ENCODE measurements around the gene CDKAL1.
"Not testable (repeated sequence)": the region's sequence is repeated elsewhere in the genome, so short reads cannot be mapped to it uniquely, and the experiment has no call there.

Gene CDKAL1

DNA sequence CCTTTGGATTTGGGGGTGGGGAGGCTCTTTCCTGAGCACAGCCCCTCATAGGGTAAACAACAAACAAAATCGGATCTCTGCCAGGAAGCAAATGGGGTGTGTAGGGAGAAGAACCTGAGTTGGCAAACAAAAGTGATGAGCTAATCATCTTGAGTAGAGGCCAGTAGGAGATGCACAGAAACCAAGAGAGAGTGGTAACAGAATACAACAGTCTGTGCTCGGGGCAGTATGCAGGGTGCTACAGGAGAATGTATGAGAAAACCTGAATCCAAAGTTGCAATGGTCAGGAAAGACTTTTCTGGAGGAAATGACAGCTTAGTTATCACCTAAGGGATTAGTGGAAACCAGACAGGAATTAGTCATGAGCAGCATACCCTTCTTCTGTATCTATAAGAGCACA, 177.8 kb downstream of the CDKAL1 start:
- no peak for DNase-seq

DNA sequence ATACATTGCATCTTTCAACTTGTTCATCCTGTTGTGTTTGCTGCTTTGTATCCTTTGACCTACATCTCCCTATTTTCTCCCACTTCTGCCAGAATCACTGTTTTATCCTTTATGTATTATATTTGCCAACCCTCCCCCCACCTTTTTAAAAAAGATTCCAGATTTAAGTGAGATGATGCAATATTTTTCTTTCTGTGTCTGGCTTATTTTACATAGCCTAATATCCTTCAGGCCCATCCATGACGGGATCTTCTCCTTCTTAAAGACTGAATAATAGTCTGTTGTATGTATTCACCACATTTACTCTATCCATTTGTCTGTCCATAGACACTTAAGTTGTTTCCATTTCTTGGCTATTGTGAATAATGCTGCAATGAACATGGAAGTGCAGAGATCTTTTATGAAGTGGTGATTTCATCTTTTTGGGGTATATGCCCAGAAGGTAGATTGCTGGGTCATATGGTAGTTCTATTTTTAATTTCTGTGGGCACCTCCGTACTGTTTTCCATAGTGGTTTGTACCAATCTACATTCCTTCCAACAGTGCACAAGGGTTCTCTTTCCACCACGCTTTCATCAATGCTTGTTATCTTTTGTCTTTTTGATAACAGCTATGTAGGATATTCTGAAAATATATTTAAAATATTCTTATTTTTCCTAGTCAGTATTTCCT, 181.0 kb downstream of the CDKAL1 start:
- DNase-seq = no peak

DNA sequence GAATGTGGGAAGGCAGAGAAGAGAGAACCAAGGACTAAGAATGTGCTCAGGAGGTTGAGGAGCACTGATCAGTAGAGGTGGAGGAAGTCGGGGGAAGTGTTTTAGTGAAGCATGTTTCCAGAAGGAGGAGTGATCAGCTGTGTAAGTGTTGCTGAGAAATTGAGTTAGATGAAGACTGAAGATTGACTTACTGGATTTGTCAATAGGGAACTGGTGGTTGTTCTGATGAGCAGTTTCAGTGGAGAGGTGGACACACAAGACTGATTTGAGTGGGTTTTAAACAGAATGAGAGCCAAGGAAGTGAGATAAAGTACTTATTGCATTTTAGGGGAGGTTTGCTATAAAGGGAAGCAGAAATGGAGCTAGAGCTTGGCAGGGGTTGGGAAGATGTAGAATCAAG, 182.6 kb downstream of the CDKAL1 start:
- DNase-seq = no peak

DNA sequence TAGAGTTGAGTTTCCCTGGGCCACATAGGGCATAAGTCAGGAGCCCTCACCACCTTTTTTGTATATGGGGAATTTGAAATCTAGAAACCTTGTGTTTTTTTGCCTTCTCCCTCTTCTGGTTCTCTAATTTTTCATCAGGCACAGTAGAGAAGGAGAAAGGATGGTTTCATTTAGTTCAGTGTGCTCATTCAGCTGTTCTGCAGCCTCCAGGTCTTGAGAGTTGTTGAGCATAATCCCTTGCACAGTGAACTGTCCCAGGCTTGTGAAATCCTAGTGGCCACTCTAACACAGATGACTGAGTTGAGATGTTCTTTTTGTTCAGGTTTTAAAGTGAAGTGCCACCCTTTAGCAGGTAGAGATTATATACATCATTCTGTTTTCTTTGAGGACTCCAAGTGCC, 183.5 kb downstream of the CDKAL1 start:
- no peak for DNase-seq

DNA sequence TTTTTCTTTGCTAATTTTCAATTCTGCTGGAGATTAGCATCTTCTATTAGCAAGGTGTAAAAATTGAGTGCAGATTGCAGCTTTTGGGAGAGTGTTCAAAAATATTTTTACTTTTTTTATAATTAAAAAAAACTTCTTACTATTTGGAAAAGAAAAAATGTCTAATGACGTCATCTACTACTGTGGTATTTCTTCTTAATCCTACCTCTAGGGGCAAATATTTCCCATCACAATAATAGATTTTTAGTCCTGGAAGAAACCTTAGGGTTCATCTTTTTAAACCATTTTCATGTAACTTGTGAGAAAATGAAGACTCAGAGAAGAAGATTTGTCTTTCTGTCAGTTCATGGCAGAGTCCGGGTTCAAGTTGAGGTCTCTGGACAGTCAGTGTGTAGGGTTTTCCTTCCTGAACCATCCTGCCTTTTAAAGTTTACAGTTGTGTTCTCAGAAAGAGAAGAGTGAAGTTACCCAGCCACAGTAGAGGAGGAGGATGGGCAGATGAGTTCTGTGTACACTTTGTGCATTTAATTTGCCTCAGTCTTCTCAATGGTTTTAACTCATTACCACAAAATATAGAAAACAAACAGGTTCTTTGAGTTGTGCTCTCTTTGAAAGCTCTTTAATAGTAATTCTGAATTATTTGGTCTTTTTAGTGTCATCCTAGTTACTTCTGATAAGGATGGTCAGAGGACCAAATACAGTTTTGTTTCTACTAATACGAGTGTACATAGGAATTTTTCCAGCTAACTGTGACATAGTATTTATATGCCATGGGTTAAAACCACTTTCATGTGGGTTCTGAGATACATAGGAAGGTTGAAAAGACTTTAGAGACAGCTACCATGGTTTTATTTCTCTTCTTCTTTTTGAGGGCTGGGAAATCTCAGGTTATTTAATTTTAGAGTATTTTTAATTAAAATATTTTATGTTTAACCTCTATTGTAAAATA, 184.7 kb downstream of the CDKAL1 start:
- DNase-seq = no peak

DNA sequence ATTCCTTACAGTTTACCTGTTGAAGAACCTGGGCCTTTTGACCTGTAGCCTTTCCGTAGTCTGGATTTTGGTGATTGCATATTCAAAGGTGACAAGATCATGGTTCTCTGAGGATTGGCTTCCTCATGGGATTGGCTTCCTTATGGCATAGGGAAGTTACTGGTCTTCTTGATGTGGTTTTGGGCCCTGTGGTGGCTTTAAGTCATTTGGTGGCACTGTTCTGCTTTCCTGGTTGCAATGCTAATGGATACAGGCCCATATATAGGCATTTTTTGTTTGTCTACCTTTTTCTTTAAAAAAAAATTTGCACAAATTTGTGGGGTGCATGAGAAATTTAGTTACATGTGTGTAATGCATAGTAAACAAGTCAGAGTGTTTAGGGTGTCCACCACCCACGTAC, 185.7 kb downstream of the CDKAL1 start:
- no peak for DNase-seq

DNA sequence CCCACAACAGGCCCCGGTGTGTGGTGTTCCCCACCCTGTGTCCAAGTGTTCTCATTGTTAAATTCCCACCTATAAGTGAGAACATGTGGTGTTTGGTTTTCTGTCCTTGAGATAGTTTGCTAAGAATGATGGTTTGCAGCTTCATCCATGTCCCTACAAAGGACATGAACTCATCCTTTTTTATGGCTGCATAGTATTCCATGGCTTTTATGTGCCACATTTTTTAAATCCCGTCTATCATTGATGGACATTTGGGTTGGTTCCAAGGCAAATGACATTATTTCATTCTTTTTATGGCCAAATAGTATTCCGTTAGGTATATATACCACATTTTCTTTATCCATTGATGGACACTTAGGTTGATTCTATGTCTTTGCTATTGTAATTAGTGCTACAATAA, 186.9 kb downstream of the CDKAL1 start:
- DNase-seq = not testable (repeated sequence)

DNA sequence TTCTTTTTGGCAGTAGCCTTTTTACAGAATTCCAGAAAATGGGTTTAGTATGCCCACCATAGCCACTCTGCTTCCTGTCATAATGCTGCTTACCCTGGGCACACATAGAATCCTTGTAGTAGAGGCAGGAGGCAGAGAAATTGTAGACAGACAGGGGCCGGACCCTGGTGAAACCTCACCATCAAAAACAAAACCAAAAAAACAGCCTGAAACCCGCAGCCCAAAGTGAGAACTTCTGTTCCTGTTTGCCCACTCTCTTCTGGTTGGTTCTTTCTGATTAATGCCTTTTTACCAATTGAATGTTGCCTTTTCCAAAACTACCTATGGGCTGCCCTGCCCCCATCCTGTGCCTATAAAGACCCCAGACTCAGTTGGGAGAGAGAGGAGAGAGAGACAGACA, 188.2 kb downstream of the CDKAL1 start:
- no peak for DNase-seq

DNA sequence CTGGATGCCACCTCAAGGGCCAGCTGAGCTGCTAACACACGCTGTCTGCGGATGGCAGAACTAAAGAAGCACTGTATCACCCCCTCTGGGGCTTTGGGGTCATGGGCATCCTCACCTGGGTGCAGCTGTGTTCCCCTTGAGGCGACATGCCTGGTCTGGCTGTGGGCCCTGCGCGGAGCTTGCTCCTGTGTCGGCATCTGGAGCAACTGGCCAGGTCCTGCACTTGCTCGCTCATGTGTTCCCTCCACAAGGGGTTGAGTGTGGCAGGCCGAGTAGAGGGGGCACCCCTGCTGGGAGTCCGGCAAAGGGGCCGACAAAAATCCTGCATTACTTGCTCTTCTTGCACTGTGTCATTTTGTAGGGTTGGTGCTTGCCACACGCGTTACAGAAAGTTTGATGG, 189.0 kb downstream of the CDKAL1 start:
- no peak for DNase-seq

DNA sequence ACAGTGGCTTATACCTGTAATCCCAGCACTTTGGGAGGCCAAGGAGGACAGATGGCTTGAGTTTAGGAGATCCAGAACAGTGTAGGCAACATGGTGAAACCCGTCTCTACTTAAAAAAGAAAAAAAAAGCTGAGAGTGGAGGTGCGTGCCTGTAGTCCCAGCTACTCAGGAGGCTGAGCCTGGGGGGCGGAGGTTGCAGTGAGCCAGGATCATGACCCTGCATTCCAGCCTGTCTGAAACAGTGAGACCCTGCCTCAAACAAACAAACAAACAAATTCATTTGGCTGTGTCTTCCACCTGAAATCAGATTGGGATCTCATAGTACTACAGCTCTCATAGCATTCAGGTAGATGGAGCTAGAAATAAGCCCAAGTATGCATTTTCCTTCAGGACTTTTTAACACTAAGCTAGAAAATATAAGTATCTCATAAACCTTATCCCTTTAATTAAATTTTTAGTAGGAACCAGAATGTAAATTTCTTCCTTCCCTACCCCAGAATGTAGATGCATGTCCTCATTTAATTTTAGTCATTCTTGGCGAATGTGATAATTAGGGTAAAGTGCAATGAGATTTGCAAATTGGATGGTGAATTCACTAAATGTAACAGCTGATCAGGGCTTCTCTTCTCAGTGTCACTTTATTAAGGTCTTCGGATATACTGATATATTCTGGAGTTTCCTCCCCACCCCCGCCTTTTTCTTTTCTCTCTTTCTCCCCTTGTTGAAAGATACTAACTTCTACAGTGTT, 190.4 kb downstream of the CDKAL1 start:
- no peak for DNase-seq

DNA sequence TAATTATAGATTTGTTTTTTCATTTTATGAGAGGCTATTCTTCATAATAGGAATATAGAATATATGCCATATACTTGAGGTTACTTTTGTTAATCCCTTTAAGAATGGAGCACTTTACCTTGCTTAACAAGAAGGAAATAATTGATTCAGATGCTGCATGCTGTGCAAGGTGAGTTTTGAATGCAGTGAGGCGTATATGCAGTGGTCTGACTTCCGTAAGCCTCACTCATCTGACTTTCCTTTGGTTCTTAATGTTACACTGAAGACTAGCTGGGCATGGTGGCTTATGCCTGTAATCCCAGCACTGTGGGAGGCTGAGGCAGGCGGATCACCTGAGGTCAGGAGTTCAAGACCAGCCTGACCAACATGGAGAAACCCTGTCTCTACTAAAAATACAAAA, 191.0 kb downstream of the CDKAL1 start:
- not testable (repeated sequence) for DNase-seq

DNA sequence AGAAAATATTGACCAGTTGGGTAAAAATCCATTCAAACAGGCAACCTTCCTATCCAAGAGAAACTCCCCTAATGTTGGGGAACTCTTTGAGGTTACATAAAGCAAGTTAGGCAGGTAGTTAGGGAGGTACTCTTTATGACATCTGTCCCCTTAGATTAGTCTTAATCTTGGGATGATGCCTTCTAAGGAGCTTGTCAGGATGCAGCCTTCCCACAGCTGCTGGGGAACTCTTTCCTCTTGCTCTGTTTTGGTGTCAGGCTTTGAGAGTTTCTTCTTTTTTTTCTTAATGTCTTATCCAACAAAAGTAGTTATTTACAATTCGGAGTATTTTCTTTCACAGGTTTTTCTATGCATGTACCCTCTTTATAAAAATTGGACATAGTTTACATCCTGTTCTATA, 194.8 kb downstream of the CDKAL1 start:
- no peak for DNase-seq

DNA sequence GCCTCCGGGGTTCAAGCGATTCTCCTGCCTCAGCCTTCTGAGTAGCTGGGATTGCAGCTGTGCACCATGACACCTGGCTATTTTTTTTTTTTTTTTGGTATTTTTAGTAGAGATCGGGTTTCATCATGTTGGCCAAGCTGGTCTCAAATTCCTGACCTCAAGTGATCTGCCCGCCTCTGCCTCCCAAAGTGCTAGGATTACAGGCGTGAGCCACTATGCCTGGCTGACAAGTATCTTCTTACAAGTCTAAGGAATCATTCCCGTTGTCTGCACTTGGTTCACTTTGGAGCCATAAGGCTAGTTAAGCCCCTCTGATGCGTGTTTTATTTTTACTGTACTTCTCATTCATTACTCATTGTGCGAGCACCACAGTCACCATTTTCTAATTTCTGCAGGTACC, 198.1 kb downstream of the CDKAL1 start:
- not testable (repeated sequence) for DNase-seq

DNA sequence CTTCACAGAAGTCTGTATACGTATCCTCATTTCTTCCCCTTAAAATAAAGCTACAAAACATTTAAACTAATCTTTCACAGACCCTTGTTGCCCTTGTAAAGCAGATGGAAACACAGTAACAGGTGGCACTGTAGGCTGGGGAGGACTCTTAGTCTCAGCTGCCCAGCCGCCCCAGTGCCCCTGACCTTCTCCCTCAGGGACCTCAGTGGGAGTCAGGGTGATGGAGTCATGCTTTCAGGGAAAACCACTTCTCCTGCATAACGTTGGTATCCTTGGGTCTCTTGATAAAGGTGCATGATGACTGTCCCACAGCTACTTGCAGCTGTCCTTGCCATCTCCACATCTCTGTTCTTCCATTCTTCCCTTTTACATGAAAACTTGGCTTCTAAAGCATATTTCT, 198.6 kb downstream of the CDKAL1 start:
- no peak for DNase-seq

DNA sequence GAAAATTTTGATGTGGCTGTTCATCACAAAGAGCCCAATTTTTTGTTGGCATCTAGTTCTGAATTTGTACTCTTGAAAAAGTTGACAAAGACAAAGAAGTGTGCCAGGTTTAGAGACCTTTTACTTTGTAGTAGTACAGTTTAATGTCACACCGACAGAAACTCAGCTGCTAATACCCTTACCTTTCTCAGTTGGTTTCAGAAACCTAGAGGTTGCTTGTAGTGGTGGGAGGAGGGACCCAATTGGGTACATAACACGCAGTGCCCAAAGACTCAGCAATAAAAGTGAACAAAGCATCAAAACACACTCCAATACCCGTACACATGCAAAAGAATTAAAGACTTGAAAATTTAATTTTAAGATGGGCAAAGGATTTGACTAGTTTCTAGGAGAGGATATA, 203.7 kb downstream of the CDKAL1 start:
- DNase-seq = no peak

DNA sequence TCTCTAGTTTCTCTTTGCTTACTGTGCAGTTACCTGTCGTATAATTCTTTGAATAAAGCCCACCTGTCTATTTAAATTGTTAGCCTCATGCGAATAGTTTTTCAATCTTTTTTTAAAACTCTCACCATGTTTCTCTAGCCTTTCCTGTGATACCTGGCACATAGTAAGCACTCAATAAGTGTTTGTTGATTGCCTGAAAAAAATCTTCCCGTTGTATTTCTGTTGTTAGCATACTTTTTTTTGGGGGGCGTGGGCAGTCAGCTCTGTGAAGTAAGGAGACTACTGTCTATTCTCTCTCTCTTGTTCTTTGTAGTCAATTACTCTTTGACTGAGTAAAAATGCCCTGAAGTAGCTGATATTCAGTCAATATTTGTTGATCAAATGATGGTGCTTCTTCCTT, 205.8 kb downstream of the CDKAL1 start:
- DNase-seq = no peak

DNA sequence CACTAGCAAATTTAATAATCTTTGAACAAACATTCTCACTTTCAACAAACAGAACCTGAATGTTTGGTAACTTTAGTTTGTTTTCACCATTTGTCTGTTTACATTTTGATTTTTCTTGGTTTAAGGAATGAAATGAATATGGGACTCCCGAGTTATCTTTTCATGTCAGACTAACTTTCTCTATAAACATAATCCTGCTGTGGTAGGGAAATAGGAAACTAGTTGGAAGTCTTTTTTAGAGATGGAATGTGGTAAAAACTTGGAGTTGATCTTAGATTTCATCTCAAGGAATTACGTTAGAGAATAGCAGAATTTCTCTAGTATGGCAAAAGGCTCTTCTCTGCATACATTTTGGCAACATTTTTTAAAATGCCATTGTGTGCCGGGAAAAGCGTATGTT, 206.5 kb downstream of the CDKAL1 start:
- no peak for DNase-seq

DNA sequence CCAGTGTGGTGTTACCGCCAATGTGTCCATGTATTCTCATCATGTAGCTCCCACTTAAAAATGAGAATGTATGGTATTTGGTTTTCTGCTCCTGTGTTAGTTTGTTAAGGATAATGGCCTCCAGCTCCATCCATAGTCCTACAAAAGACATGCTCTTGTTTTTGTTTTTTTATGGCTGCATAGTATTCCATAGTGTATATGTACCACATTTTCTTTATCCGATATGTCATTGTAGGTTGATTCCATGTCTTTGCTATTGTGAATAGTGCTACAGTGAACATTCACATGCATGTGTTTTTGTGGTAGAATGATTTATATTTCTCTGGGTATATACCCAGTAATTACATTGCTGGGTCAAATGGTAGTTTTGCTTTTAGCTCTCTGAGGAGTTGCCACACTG, 207.2 kb downstream of the CDKAL1 start:
- DNase-seq = no peak

DNA sequence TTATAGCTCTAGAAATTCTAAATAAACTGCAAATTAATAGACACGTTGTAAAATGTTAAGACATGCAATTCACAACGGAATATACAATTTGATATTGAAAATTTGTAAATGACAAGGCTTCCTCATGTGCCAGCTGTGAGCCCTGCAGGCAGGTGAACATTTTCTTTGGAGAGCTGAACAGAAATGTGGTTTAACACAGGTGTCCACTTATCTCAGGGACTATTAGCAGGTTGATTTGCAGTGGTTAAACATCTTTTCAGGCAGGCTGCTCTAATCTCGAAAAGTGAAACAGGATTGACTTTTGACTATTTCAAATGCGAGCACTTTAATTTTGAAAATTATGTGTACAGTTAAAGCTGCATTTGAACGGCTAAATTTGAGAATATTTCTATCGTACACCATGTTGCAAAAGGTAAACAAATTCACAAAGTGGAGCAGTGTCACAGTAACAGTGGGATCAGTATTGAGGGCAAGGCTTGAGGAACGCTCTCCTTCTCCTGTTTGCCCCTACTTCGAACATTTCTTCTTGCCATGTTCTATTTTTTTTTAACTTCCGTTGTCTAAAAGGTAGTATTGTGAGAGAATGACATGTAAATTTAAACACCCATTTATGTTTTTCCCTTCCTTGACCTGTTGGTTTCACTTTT, 210.8 kb downstream of the CDKAL1 start:
- no peak for DNase-seq

DNA sequence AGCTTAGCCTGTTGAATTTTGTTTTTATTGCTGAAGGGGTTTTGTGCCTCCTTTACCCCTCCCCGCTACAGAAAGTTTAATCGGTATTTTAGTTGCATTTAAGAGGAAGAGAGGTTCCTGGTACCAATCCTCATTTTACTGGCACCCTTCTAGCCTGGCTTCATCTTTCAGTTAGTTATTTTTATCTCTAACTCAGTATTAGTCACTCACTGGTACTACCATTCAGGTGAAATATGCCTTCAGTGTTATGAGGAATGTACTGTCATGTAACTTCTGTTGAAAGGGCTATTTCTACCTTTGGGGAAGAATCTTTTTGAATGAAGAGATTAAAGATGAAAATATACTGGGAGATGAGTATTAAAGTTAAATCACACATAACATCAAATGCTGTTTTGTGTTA, 211.8 kb downstream of the CDKAL1 start:
- no peak for DNase-seq

DNA sequence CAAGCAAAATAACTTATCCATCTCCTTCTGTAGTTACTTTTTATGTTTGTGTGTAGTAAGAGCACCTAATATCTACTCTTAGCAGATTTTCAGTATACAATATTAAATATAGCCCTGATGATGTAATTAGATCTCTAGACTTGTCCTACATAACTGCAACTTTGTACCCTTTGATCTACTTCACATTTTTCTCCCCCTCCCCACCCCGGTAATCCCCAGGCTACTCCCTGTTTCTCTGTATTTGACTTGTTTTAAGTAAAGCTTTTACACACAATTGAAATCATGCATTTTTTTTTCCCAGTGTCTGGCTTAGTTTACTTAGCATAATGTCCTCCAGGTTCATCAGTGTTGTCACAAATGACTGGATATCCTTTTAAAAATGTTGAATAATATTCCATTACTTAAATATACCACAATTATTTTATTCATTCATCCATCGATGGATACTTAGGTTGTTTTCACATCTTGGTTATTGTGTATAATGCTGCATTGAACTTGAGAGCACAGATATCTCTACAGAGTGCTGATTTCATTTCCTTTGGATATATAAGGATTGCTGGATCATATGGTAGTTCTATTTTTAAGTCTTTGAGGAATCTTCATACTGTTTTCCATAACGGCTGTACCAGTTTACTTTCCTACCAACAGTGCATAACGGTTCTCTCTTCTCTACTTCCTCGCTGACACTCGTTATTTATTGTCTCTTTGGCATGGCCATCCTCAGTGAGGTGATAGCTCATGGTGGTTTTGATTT, 212.7 kb downstream of the CDKAL1 start:
- DNase-seq = no peak

DNA sequence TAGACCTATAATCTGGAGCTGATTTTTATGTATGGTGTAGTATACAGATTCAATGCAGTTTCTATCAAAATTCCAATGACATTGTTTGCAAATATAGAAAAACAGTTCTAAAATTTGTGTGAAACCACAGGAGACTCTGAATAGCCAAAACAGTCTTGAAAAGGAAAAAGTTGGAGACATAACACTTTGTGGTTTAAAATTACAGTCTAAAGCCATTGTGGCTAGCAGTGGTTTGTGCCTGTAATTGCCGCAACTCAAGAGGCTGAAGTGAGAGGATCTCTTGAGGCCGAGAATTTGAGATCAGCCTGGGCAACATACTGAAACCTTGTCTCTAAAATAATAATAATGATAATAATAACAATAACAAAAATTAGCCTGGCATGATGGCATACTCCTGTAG, 213.7 kb downstream of the CDKAL1 start:
- DNase-seq = no peak
